Nucleus accumbens (tissue), 56 donors: Measurements from ENCODE around the gene BTBD18.
"Not testable (repeated sequence)": the region's sequence is repeated elsewhere in the genome, so short reads cannot be mapped to it uniquely, and the experiment has no call there.

Source experiments
- DNase-seq, 56 donors: peaks; one replicate each; lab custom pipeline; 2025; lab: John Stamatoyannopoulos, UW

BTBD18 gene

DNA sequence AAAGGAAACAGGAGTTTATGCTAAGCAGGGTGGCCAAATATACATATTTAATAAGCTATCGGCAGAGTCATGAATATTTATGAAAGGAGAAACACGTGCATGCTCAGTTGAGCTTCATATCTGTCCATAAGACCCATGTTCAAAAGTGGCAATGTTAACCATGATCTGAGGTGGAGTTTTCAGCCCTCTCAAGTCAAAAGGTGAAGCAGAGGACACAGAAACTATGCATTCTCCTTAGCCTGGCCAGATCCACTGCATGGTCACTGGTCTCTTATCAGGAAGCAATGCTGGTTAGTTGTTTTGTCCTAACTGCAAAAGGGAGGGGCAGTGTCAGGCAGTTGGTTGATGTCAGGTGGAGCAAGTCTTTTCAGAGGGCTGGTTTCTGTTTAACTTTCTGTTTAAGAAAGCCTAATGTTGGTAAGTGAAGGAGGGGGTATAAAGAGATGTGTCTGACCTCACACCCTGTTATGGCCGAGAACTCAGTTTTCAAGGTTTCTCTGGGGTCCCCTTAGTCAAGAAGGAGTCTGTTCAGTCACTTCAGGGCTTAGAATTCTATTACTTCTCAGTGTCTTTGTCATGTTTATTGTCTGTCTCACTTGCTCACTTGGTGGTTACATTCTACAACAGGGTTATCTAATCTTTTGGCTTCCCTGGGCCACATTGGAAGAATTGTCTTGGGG lies 15.9 kb downstream of the BTBD18 start:
- DNase-seq = no peak

DNA sequence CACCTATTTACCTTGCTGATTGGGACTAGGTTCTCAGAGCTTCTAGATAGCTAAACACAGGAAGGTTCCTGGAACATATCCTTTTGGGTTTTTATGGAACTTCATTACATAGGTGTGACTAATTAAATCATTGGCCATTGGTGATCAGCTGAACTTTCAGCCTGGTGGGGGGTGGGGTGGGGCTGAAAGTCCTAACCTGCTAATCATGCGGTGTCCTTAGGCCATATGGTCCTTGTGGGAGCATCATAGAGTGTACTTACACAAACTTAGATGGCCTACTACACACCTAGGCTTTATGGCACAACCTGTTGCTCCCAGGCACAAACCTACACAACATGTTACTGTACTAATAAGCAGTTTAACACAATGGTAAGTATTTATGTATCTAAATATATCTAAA lies 19.0 kb downstream of the BTBD18 start:
- no peak for DNase-seq

DNA sequence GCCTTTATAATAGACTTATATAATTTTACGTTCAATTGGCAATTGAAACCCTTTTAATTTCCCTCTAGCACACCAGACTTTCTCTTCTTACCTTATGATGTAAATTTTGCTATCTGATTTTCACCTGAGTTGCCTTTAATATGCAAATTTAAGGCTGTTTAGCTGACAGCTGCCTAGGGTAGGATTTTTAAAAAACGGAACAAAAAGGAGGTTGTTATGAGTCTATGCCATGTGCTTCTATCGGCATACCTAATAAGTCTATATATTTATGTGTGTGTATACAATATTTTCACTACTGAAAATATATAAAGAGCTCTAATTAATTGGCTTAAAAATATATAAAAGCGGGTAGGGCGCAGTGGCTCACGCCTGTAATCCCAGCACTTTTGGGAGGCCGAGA lies 22.1 kb downstream of the BTBD18 start:
- DNase-seq = no peak

DNA sequence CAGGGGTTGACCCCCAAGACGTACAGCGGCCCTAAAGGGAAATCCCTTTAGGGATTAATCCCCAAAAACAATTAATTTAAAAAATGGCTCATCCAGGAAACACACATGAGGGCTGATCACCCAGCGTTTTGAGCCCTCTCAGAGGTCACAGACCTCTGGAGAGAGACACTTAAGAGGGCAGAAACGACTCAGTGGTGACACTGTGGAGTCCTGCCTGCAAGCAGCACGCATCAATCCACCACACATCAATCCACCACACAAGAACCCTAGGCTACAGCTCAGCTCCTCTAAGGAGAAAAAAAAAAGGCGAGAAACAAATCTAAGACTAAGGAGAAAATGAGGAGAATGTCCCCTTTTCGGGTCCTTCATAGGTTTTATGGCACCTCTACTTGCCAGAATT lies 22.8 kb downstream of the BTBD18 start:
- DNase-seq = no peak

DNA sequence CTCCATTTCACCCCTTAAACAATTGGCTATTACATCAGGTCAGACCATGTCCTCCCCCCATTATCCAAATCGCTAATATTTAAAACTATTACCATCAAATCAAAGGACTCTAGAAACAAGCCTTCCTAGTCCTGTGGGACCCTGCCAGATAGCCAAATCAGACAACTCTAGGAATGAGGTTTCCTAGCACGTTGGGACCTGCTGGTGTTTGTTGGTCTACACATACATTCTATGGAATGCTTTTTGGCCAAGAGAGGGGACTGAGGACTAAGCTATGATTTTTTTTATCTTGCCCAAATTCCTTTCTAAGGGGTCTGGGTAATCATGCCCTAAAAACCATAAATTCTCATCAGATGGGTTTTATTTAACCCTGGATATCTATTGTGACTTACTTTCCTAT lies 24.4 kb downstream of the BTBD18 start:
- DNase-seq = no peak

DNA sequence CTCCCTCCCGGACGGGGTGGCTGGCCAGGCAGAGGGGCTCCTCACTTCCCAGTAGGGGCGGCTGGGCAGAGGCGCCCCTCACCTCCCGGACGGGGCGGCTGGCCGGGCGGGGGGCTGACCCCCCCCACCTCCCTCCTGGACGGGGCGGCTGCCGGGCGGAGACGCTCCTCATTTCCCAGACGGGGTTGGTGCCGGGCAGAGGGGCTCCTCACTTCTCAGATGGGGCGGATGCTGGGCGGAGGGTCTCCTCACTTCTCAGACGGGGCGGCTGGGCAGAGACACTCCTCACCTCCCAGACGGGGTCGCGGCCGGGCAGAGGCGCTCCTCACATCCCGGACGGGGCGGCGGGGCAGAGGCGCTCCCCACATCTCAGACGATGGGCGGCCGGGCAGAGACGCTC lies 34.9 kb downstream of the BTBD18 start:
- not testable (repeated sequence) for DNase-seq

DNA sequence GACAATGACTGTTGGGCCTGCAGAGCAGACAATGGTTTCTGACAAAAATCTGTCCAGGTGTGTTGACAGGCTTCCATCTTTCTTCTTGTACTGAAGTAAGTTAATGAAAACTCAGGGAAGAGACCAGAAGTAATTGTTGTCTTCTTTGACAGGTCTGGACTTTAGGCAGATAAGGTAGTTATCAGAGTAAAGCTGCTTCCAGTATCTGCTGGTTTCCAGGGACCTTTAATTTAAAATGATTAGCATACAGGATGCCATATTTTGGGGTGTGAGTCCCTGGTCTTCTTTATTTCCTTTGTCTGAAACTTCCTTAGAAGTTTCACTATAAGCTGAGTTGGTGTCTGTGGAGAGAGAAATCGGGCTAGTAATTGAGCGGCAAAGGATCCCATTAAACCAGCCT lies 37.8 kb downstream of the BTBD18 start:
- DNase-seq = no peak

DNA sequence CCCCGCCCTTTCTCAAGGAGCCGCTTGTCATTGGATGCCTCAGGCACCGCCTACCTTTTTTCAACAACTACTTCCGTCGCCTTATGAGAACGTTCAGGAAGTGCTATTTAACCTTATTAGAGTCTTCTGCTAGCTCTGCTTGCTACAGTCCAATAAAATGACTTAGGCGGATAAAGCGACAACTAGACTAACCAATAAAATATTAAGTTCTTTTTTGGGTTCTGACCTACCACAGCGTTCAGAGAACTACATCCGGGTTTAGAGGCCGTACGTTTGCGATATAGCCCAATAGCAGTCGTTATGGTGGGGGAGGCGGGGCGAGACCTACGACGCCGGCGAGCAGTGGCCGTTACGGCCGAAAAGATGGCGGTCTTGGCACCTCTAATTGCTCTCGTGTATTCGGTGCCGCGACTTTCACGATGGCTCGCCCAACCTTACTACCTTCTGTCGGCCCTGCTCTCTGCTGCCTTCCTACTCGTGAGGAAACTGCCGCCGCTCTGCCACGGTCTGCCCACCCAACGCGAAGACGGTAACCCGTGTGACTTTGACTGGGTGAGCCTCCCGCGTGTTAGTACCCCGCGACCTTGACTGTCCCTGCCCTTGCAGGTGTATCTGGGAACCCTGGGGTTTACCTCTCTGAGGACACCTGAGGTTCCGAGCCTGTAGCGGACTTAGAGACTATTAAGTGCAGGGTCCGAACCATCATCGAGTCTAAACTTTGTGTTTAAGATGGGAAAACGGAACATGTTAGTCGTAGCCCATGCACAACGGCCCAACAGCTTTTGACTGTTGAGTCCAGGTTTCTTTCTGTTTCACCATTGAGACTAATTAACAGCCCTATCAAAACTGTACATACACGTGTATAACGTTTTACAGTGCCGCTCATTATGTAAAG lies 39.1 kb downstream of the BTBD18 start, which contains the start of gene TMX2:
TMX2 (plus strand) TSS at position 338 of the 895 bp plus-strand sequence; CDS start at position 364, 26 bp downstream.
- DNase-seq = peak; percentile 68 to 99 (median 94)

DNA sequence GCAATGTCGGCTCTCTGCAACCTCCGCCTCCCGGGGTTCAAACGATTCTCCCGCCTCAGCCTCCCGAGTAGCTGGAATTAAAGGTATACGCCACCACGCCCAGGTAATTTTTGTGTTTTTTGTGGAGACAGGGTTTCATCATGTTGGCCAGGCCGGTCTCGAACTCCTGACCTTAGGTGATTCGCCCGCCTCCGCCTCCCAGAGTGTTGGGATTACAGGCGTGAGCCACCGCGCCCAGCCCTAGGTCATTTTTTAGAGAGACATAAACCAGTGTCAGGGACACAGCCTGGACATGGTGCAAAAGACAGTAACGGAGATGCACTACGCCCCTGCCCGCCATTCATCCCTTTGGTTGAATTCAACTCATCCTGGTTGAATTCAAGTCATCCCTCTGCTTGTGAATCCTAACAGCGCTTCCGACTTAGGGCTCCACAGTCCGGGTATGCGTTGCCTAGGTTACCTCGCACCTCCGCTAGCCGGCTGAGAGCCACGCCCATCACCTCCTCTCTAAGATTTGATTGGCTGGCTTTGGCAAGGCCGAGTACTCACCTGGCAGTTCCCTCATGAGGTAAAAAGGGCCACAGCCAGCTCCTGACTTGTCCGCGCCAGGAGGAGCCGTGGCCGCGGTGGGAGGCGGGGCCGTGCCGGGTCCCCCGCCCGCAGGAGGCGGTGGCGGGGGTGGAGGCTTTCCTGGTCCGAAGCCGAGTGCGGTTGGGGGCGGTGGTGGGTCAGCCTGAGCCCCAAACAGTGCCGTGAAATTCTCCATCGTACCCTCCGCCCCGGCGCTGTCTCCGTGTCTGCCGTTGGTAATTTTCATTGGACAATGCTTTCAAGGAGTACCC lies 40.0 kb downstream of the BTBD18 start, which contains the start of gene MED19:
MED19 (minus strand) TSS at position 802 of the 842 bp plus-strand sequence; CDS start at position 766, 36 bp downstream.
- DNase-seq = peak in 33 of 56 donors; percentile 38 to 91 (median 76)

DNA sequence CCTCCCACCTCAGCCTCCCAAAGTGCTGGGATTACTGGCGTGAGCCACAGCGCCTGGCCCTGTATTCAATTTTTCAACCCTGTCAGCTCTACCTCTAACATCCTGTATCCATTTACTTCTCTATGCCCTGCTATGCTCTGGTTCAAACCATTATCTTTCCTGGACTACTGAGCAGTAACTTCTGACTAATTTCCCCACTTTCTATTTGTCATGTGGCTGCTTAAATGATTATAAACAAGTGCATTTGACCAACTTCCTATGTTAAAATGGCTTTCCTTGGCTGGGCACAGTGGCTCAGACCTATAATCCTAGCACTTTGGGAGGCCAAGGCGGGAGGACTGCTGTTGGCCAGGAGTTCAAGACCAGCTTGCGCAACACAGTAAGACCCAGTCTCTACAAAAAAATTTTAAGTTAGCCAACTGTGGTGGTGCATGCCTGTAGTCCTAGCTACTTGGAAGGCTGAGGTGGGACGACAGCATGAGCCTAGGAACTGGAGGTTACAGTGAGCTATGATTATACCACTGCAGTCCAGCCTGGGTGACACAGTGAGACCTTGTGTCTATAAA lies 41.7 kb downstream of the BTBD18 start:
- no peak for DNase-seq

DNA sequence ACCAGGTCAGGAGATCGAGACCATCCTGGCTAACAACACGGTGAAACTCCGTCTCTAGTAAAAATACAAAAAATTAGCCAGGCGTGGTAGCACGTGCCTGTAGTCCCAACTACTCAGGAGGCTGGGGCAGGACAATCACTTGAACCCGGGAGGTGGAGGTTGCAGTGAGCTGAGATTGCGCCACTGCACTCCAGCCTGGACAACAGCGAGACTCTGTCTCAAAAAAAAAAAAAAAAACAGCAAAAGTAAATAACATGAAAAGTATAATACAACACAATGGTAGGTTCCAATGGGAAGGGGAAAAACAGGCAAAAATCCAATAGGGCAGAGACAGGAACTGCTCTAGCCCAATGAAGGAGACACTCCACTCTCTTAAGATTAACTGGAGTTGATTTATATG lies 46.2 kb downstream of the BTBD18 start:
- not testable (repeated sequence) for DNase-seq

DNA sequence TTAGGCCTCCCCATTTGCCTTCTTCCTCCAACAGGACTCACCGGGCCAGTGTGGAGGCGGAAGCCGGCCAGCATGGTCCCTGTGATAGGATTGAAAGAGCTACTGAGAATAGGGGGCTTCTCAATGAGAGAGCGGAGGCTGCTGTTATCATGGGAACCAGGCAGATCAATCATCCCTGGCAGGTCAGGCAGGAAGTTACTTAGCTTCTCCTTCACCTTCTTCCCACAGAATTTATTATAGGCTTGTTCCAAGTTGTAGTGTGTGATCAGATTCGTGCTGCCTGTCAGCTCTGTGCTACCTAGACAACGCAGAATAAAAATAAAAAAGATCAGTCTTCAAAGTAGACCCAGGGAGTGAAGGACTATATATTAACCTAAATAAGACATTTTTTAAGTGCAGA lies 46.7 kb downstream of the BTBD18 start:
- DNase-seq = peak in 5 of 56 donors; percentile 4 to 28 (median 6)

DNA sequence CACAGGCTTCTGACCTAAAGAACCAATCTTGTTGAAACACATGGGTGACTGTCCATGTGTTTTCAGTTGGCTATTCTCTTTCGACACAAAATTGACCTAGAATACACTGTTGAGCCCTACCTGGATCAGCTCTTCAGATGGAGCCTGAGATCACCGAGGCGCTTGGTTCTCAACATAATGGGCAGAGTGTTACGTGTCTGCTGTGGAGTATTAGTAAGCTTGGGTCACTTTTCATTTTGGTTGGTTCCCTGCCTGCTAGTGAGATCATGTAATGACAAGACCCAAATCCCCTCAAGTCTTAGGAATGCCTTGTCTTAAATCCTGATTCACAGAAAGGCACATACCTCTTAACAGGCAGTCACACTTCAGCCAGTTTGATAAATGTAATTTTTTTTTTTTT lies 48.3 kb downstream of the BTBD18 start:
- DNase-seq = no peak

DNA sequence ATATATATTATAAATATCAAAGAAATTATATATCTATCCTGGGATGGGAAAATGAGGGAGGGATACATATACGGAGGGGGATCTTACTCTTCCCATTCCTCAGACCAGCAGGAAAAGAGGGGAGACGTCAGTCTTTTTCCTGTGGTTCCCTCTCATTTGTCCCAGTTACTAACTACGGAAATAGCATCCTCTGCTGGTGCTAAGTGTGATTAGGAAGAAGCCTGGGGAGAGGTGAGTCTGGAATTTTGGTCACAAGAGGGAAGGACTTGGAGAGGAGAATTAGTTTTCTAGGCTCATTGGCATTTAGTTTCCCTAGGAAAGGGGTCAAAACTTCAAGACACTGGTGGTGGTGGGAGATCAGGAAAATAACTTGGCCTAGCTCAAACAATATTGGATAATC lies 51.2 kb downstream of the BTBD18 start:
- DNase-seq = no peak

DNA sequence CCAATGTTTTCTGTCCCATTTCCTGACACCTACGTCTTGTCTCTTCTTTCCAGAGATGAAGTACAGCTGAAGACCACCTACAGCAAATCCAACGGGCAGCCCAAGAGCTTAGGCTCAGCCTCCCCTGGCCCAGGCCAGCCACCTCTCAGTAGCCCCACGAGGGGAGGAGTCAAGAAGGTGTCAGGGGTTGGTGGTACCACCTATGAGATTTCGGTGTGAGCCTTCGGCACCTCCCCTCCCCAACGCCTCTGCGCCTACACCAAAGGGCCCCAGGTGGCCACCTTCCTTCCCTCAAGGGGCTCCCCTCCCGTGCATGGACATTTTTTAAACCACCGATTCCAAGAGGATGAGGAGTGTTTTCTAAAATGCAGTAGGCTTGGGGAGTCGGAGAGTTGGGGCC lies 51.8 kb downstream of the BTBD18 start:
- DNase-seq = no peak

DNA sequence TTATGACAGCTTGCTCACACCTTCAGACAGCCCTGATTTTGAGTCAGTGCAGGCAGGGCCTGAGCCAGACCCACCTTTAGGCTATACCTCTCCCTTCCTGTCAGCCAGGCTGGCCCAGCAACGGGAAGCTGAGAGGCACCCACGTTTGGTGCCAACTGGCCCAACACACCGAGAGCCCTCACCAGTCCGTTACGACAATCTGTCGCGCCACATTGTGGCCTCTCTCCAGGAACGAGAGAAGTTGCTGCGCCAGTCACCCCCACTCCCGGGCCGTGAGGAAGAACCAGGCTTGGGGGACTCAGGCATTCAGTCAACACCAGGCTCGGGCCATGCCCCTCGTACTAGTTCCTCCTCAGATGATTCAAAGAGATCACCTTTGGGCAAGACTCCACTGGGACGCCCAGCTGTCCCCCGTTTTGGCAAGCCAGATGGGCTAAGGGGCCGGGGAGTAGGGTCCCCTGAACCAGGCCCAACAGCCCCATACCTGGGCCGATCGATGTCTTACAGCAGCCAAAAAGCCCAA lies 52.7 kb downstream of the BTBD18 start:
- DNase-seq = no peak
